Thoracic aorta (tissue), 2 donors: ENCODE measurements around the gene TPBGL. TPM values are rescaled to one million over a fixed set of nuclear protein-coding genes. Genes with fewer than 3 reads are reported as not detected.

ENCODE experiments used
- ATAC-seq: fragments of 150-250 bp; one replicate; pipeline ENCODE4 v1.8.0; 2017; ENCODE audit warnings: low read depth; ENCODE audit not compliant: insufficient number of reproducible peaks, low FRiP score
- DNase-seq: peaks from one replicate; pipeline ENCODE4 v3.0.0-alpha.2; 2020; ENCODE audit warnings: low spot score
- H3K27ac ChIP-seq, 2 donors: fragments of 200-600 bp; sonication (generic); 1 replicate in 1 of 2; 2 replicates in 1 of 2; pipeline ENCODE4 v1.5.1; 2016; ENCODE audit warnings: mild to moderate bottlenecking in 2 of 2, moderate library complexity in 2 of 2
- H3K27me3 ChIP-seq: fragments of 200-600 bp; sonication (generic); replicated peaks from 2 replicates; pipeline ENCODE4 v1.6.0; 2016; ENCODE audit warnings: mild to moderate bottlenecking; ENCODE audit not compliant: insufficient read depth
- H3K36me3 ChIP-seq: fragments of 200-600 bp; sonication (generic); one replicate; pipeline ENCODE4 v1.5.1; 2016
- H3K4me1 ChIP-seq, 2 donors: fragments of 200-600 bp; sonication (generic); 1 replicate in 1 of 2; 2 replicates in 1 of 2; pipeline versions ENCODE4 v1.5.1 to v1.6.0; 2016; ENCODE audit warnings: low read depth in 2 of 2, mild to moderate bottlenecking in 1 of 2; ENCODE audit not compliant: control insufficient read depth in 1 of 2
- H3K4me3 ChIP-seq: fragments of 200-600 bp; sonication (generic); 2 replicates; pipeline ENCODE4 v1.5.1; 2016; ENCODE audit warnings: mild to moderate bottlenecking
- H3K9me3 ChIP-seq: fragments of 200-600 bp; sonication (generic); 2 replicates; pipeline ENCODE4 v1.5.1; 2016
- CTCF ChIP-seq: fragments of 200-600 bp; sonication (generic); IDR thresholded peaks from one replicate; pipeline ENCODE4 v1.5.1; 2019; ENCODE audit warnings: antibody characterized with exemption
- total RNA-seq, 2 donors: library from RNA; depleted of rRNA; stranded (reverse); fragments of >200 nt; gene quantifications; one replicate each; pipeline versions ENCODE4 v1.1.0 to v1.2.3, GENCODE V29; 2016

Gene TPBGL
- total RNA-seq, 2 donors from 2014 or later: 0.21 TPM; not detected in 1

- ATAC-seq (no peak), DNase-seq (no peak)
- Histone ChIP-seq H3K27me3 (no peaks in the 10 kb centered on the region), H3K27ac (no peak overlapping the region), H3K4me3 (no peak overlapping the region), H3K9me3 (no peaks in the 10 kb centered on the region), H3K4me1 (no peaks in the 10 kb centered on the region), H3K36me3 (peaks cover 4% of the 10 kb centered on the region)
- TF ChIP-seq CTCF: no peak
Measured at GRCh38 chr11:75285776-75286360, 45.3 kb downstream of the TPBGL start.

GRCh38 chr11:75286826-75287465 lies 46.4 kb downstream of the TPBGL start:
- no peak overlapping the region for H3K27ac ChIP-seq
- H3K4me3 ChIP-seq: no peak overlapping the region
- no peaks in the 10 kb centered on the region for H3K9me3 ChIP-seq
- DNase-seq: no peak
- ATAC-seq: no peak
- H3K4me1 ChIP-seq: no peaks in the 10 kb centered on the region
- peaks cover 4% of the 10 kb centered on the region for H3K36me3 ChIP-seq
- no peaks in the 10 kb centered on the region for H3K27me3 ChIP-seq
- TF ChIP-seq CTCF: no peak

- no peak for DNase-seq
- Histone ChIP-seq H3K4me3 (no peak overlapping the region), H3K4me1 (no peaks in the 10 kb centered on the region), H3K27ac (no peak overlapping the region), H3K9me3 (no peaks in the 10 kb centered on the region), H3K36me3 (peaks cover 4% of the 10 kb centered on the region), H3K27me3 (no peaks in the 10 kb centered on the region)
- TF ChIP-seq CTCF: no peak
- ATAC-seq: no peak
Measured at GRCh38 chr11:75287579-75287978, 47.0 kb downstream of the TPBGL start.

- H3K4me3 ChIP-seq: no peak overlapping the region
- no peaks in the 10 kb centered on the region for H3K9me3 ChIP-seq
- no peaks in the 10 kb centered on the region for H3K4me1 ChIP-seq
- no peak for TF ChIP-seq CTCF
- H3K27ac ChIP-seq: no peak overlapping the region
- no peak for ATAC-seq
- no peaks in the 10 kb centered on the region for H3K27me3 ChIP-seq
- no peak for DNase-seq
- H3K36me3 ChIP-seq: peaks cover 4% of the 10 kb centered on the region
Measured at GRCh38 chr11:75289511-75289760, 48.9 kb downstream of the TPBGL start.

- no peak for ATAC-seq
Measured at GRCh38 chr11:75289919-75290318, 49.3 kb downstream of the TPBGL start.

More at GRCh38 chr11:75289919-75290318, 49.3 kb downstream of the TPBGL start:
- H3K27me3 ChIP-seq: no peaks in the 10 kb centered on the region
- no peak overlapping the region for H3K4me3 ChIP-seq
- H3K4me1 ChIP-seq: no peaks in the 10 kb centered on the region
- H3K27ac ChIP-seq: no peak overlapping the region
- no peak for TF ChIP-seq CTCF
- no peaks in the 10 kb centered on the region for H3K9me3 ChIP-seq
- peaks cover 4% of the 10 kb centered on the region for H3K36me3 ChIP-seq
- no peak for DNase-seq
